Mesendoderm (in vitro differentiated cells): Measurements from ENCODE around the gene UHRF1.
"Not testable (repeated sequence)": the region's sequence is repeated elsewhere in the genome, so short reads cannot be mapped to it uniquely, and the experiment has no call there.

Experiments used
- DNase-seq: peaks from one replicate; pipeline ENCODE4 v3.0.0; 2013
- H2AK5ac ChIP-seq: 2 replicates; pipeline ENCODE4 v1.6.1; 2013; ENCODE audit warnings: low read length, inconsistent platforms
- H2BK120ac ChIP-seq: 2 replicates; pipeline ENCODE4 v1.6.1; 2013; ENCODE audit warnings: low read depth, mild to moderate bottlenecking, low read length, moderate library complexity, mixed read lengths
- H2BK15ac ChIP-seq: replicated peaks from 2 replicates; pipeline ENCODE4 v1.6.1; 2013; ENCODE audit warnings: low read depth, mild to moderate bottlenecking, moderate library complexity
- H2BK5ac ChIP-seq: 2 replicates; pipeline ENCODE4 v1.6.1; 2013; ENCODE audit warnings: low read length, inconsistent platforms
- H3K18ac ChIP-seq: 2 replicates; pipeline ENCODE4 v1.6.1; 2013; ENCODE audit warnings: mild to moderate bottlenecking, low read length, mixed read lengths
- H3K23ac ChIP-seq: one replicate; pipeline ENCODE4 v1.6.1; 2013; ENCODE audit warnings: low read length
- H3K27ac ChIP-seq: 2 replicates; pipeline ENCODE4 v1.5.1; 2013; ENCODE audit warnings: low read depth, mild to moderate bottlenecking, inconsistent platforms, low read length, moderate library complexity
- H3K27me3 ChIP-seq: 2 replicates; pipeline ENCODE4 v1.6.1; 2013; ENCODE audit warnings: low read length, control low read depth, mild to moderate bottlenecking, inconsistent platforms; ENCODE audit not compliant: insufficient read depth, poor library complexity
- H3K36me3 ChIP-seq: 2 replicates; pipeline ENCODE4 v1.6.1; 2013; ENCODE audit warnings: low read length, inconsistent platforms; ENCODE audit not compliant: control insufficient read depth, insufficient read depth
- H3K4ac ChIP-seq: one replicate; pipeline ENCODE4 v1.6.1; 2013; ENCODE audit warnings: low read depth, mild to moderate bottlenecking, low read length, moderate library complexity
- H3K4me1 ChIP-seq: 2 replicates; pipeline ENCODE4 v1.6.1; 2013; ENCODE audit warnings: low read depth, low read length, inconsistent platforms; ENCODE audit not compliant: control insufficient read depth
- H3K4me2 ChIP-seq: 2 replicates; pipeline ENCODE4 v1.6.1; 2013; ENCODE audit warnings: low read length
- H3K4me3 ChIP-seq: 2 replicates; pipeline ENCODE4 v1.5.1; 2013; ENCODE audit warnings: mild to moderate bottlenecking, low read length
- H3K56ac ChIP-seq: one replicate; pipeline ENCODE4 v1.6.1; 2013; ENCODE audit warnings: low read length
- H3K79me1 ChIP-seq: 2 replicates; pipeline ENCODE4 v1.6.1; 2013; ENCODE audit warnings: low read length, inconsistent platforms
- H3K79me2 ChIP-seq: 2 replicates; pipeline ENCODE4 v1.6.1; 2013; ENCODE audit warnings: mild to moderate bottlenecking, low read length; ENCODE audit not compliant: control insufficient read depth, insufficient read depth
- H3K9ac ChIP-seq: 2 replicates; pipeline ENCODE4 v1.6.1; 2013; ENCODE audit warnings: low read length, inconsistent platforms
- H4K5ac ChIP-seq: one replicate; pipeline ENCODE4 v1.6.1; 2013; ENCODE audit warnings: low read length
- H4K8ac ChIP-seq: one replicate; pipeline ENCODE4 v1.6.1; 2013; ENCODE audit warnings: low read depth, mild to moderate bottlenecking, control low read depth, low read length, moderate library complexity
- WGBS: extraction: QIAGEN DNeasy Blood & Tissue Kit; methylation state at CpG from one replicate; pipeline ENCODE4 v1.1.7; 2013; ENCODE audit warnings: low lambda C conversion rate, missing lambda C conversion rate; ENCODE audit not compliant: insufficient coverage; ENCODE audit errors: extremely low coverage; 5-methylcytosine and 5-hydroxymethylcytosine counted together

Gene UHRF1

GRCh38 chr19:4891066-4891465, 18.2 kb upstream of the UHRF1 start:
- no CpG with 5 or more reads among the region's 22 CpGs for WGBS

GRCh38 chr19:4892962-4893361, 16.3 kb upstream of the UHRF1 start:
- not testable (repeated sequence) for H3K79me1 ChIP-seq, H3K56ac ChIP-seq, H2AK5ac ChIP-seq, H3K4me1 ChIP-seq, H4K8ac ChIP-seq, H4K5ac ChIP-seq, H2BK120ac ChIP-seq, H3K36me3 ChIP-seq, H3K4me3 ChIP-seq, H3K27me3 ChIP-seq, H3K79me2 ChIP-seq, H2BK15ac ChIP-seq, H3K4me2 ChIP-seq, H3K27ac ChIP-seq, H3K23ac ChIP-seq, H2BK5ac ChIP-seq, H3K9ac ChIP-seq, H3K18ac ChIP-seq, DNase-seq, H3K4ac ChIP-seq
- no CpG with 5 or more reads among the region's 11 CpGs for WGBS

More at GRCh38 chr19:4891066-4891465, 18.2 kb upstream of the UHRF1 start:
- H3K56ac ChIP-seq, result no peak overlapping the region
- H3K79me2 ChIP-seq, result no peaks in the 10 kb centered on the region
- H3K27me3 ChIP-seq, result no peaks in the 10 kb centered on the region
- H3K27ac ChIP-seq, result no peak overlapping the region
- H2BK5ac ChIP-seq, result no peak overlapping the region
- H3K36me3 ChIP-seq, result no peaks in the 10 kb centered on the region
- no peak overlapping the region for H2BK120ac ChIP-seq
- DNase-seq, result no peak
- H3K23ac ChIP-seq, result no peak overlapping the region
- no peak overlapping the region for H4K5ac ChIP-seq
- H3K18ac ChIP-seq, result no peak overlapping the region
- no peaks in the 10 kb centered on the region for H3K4me1 ChIP-seq
- H3K4me3 ChIP-seq, result no peak overlapping the region
- no peak overlapping the region for H2AK5ac ChIP-seq
- H3K4me2 ChIP-seq, result no peak overlapping the region
- no peaks in the 10 kb centered on the region for H3K79me1 ChIP-seq
- H4K8ac ChIP-seq, result no peak overlapping the region
- H3K9ac ChIP-seq, result no peak overlapping the region
- no peak overlapping the region for H3K4ac ChIP-seq
- no peak overlapping the region for H2BK15ac ChIP-seq

- WGBS, result no CpG with 5 or more reads among the region's 3 CpGs
Observed at GRCh38 chr19:4896372-4896771, 12.9 kb upstream of the UHRF1 start.

GRCh38 chr19:4897146-4897545, 12.2 kb upstream of the UHRF1 start:
- H3K79me1 ChIP-seq, result no peaks in the 10 kb centered on the region

More at GRCh38 chr19:4896372-4896771, 12.9 kb upstream of the UHRF1 start:
- Histone ChIP-seq H3K27me3 (no peaks in the 10 kb centered on the region), H3K4me2 (no peak overlapping the region), H3K18ac (no peak overlapping the region), H3K4me1 (no peaks in the 10 kb centered on the region), H3K79me2 (no peaks in the 10 kb centered on the region), H3K27ac (no peak overlapping the region), H3K9ac (no peak overlapping the region), H3K56ac (no peak overlapping the region), H3K4me3 (no peak overlapping the region), H4K5ac (no peak overlapping the region), H2AK5ac (no peak overlapping the region), H2BK120ac (no peak overlapping the region), H3K36me3 (no peaks in the 10 kb centered on the region), H3K79me1 (no peaks in the 10 kb centered on the region), H4K8ac (no peak overlapping the region), H2BK5ac (no peak overlapping the region), H3K23ac (no peak overlapping the region), H2BK15ac (no peak overlapping the region), H3K4ac (no peak overlapping the region)
- no peak for DNase-seq

GRCh38 chr19:4900879-4901278, 8.4 kb upstream of the UHRF1 start:
- not testable (repeated sequence) for H2BK15ac ChIP-seq, H4K5ac ChIP-seq, H2BK5ac ChIP-seq, H3K9ac ChIP-seq, H2BK120ac ChIP-seq, H3K56ac ChIP-seq, H3K36me3 ChIP-seq, H3K4me2 ChIP-seq, DNase-seq, H3K4me1 ChIP-seq, H2AK5ac ChIP-seq, H4K8ac ChIP-seq, H3K23ac ChIP-seq, H3K4ac ChIP-seq, H3K4me3 ChIP-seq, H3K79me2 ChIP-seq, H3K79me1 ChIP-seq, H3K27me3 ChIP-seq, H3K18ac ChIP-seq, H3K27ac ChIP-seq
- WGBS, result no CpG with 5 or more reads among the region's 13 CpGs

More at GRCh38 chr19:4897146-4897545, 12.2 kb upstream of the UHRF1 start:
- Histone ChIP-seq H2BK5ac (no peak overlapping the region), H3K4me2 (no peak overlapping the region), H4K8ac (no peak overlapping the region), H3K18ac (no peak overlapping the region), H3K4me1 (no peaks in the 10 kb centered on the region), H3K4me3 (no peak overlapping the region), H3K79me2 (no peaks in the 10 kb centered on the region), H3K27me3 (no peaks in the 10 kb centered on the region), H3K36me3 (no peaks in the 10 kb centered on the region), H2BK15ac (no peak overlapping the region), H2AK5ac (no peak overlapping the region), H2BK120ac (no peak overlapping the region), H3K27ac (no peak overlapping the region), H4K5ac (no peak overlapping the region), H3K23ac (no peak overlapping the region), H3K9ac (no peak overlapping the region), H3K4ac (no peak overlapping the region), H3K56ac (no peak overlapping the region)
- DNase-seq, result no peak
- WGBS, result no CpG with 5 or more reads among the region's 7 CpGs

GRCh38 chr19:4902796-4903195, 6.5 kb upstream of the UHRF1 start, which contains the start of gene ARRDC5:
Gene ARRDC5 (minus strand): TSS chr19:4902896. CDS start chr19:4902825, 71 bp downstream.
- no peak within 1 kb of the TSS for H3K18ac ChIP-seq
- H2BK5ac ChIP-seq, result no peak within 1 kb of the TSS
- H3K23ac ChIP-seq, result no peak within 1 kb of the TSS
- H4K8ac ChIP-seq, result no peak within 1 kb of the TSS
- no peaks in the 10 kb centered on the region for H3K79me2 ChIP-seq
- H2BK15ac ChIP-seq, result no peak within 1 kb of the TSS
- H3K4me2 ChIP-seq, result no peak within 1 kb of the TSS
- no peaks in the 10 kb centered on the region for H3K27me3 ChIP-seq
- no peak within 1 kb of the TSS for H3K56ac ChIP-seq
- no peak within 1 kb of the TSS for H3K9ac ChIP-seq
- no peak within 1 kb of the TSS for H3K27ac ChIP-seq
- H3K79me1 ChIP-seq, result no peaks in the 10 kb centered on the region
- no peaks in the 10 kb centered on the region for H3K36me3 ChIP-seq
- H3K4me3 ChIP-seq, result no peak within 1 kb of the TSS
- no CpG with 5 or more reads among the region's 7 CpGs for WGBS
- no peak within 1 kb of the TSS for H2AK5ac ChIP-seq
- H3K4ac ChIP-seq, result no peak within 1 kb of the TSS
- no peaks in the 10 kb centered on the region for H3K4me1 ChIP-seq
- DNase-seq, result no peak
- H2BK120ac ChIP-seq, result no peak within 1 kb of the TSS
- H4K5ac ChIP-seq, result no peak within 1 kb of the TSS
